ENCODE data around the gene DNER. TPM values are rescaled to one million over a fixed set of nuclear protein-coding genes. Genes with fewer than 3 reads are reported as not detected.

The DNER gene
- polyA plus RNA-seq, 3 donors, result 0.12 to 0.20 (median 0.16) TPM

GRCh38 chr2:229410264-229410663 lies 304.1 kb downstream of the DNER start:
- Mint-ChIP-seq H3K36me3 (peaks cover 12 to 22% of the 10 kb centered on the region in 2 donors), H3K4me3 (no peak overlapping the region), H3K4me1 (peaks cover 57% of the 10 kb centered on the region), H3K27me3 (ENCODE audit: low read depth in 3 of 3) (peaks cover 0 to 3% (median 2%) of the 10 kb centered on the region in 3 donors), H3K27ac (peak overlapping the region; percentile 80 to 100 (median 100)), H3K9me3 (peaks cover 1 to 8% (median 4%) of the 10 kb centered on the region in 7 donors)
- Histone ChIP-seq H2AFZ (ENCODE audit: insufficient read depth, low read depth, low read length, poor library complexity, severe bottlenecking) (no peak overlapping the region), H3K79me2 (ENCODE audit: insufficient read depth, low read length) (no peaks in the 10 kb centered on the region), H3K4me2 (replicated peaks; ENCODE audit: extremely low read depth, low read length, poor library complexity, severe bottlenecking) (no peak overlapping the region), H3K9ac (ENCODE audit: insufficient read depth, low read length, poor library complexity, severe bottlenecking) (no peak overlapping the region), H3K9me3 (replicated peaks in 1 of 2; ENCODE audit: control insufficient read depth in 1 of 2, insufficient read depth in 1 of 2, low read length in 2 of 2) (no peaks in the 10 kb centered on the region), H3K4me3 (replicated peaks in 1 of 3; ENCODE audit: low read depth in 2 of 3, low read length in 3 of 3) (no peak overlapping the region), H4K20me1 (ENCODE audit: insufficient read depth, low read length) (no peaks in the 10 kb centered on the region), H3K27me3 (ENCODE audit: control insufficient read depth in 2 of 2, insufficient read depth in 2 of 2, low read length in 2 of 2) (no peaks in the 10 kb centered on the region), H3K36me3 (replicated peaks in 1 of 2; ENCODE audit: control insufficient read depth in 1 of 2, insufficient read depth in 2 of 2, low read length in 2 of 2) (no peaks in the 10 kb centered on the region), H3K27ac (ENCODE audit: low read depth in 1 of 2, low read length in 2 of 2) (peak overlapping the region in 1 of 2 donors; percentile 99), H3K4me1 (ENCODE audit: control insufficient read depth in 1 of 2, insufficient read depth in 2 of 2, low read length in 2 of 2) (peaks cover 54 to 75% of the 10 kb centered on the region in 2 donors)
- intact Hi-C loops (cut with micrococcal nuclease), result no loop called here
- no peak for DNase-seq
- no peak for TF ChIP-seq CTCF (IDR thresholded peaks at IDR 0.05)
- 96% methylated on average over 3 of the region's 6 CpGs for WGBS (ENCODE audit: insufficient coverage)

- Histone ChIP-seq H3K4me1 (ENCODE audit: control insufficient read depth in 1 of 2, insufficient read depth in 2 of 2, low read length in 2 of 2) (peaks cover 49 to 70% of the 10 kb centered on the region in 2 donors), H3K36me3 (replicated peaks in 1 of 2; ENCODE audit: control insufficient read depth in 1 of 2, insufficient read depth in 2 of 2, low read length in 2 of 2) (no peaks in the 10 kb centered on the region), H3K79me2 (ENCODE audit: insufficient read depth, low read length) (no peaks in the 10 kb centered on the region), H2AFZ (ENCODE audit: insufficient read depth, low read depth, low read length, poor library complexity, severe bottlenecking) (no peak overlapping the region), H3K4me3 (replicated peaks in 1 of 3; ENCODE audit: low read depth in 2 of 3, low read length in 3 of 3) (no peak overlapping the region), H3K9me3 (replicated peaks in 1 of 2; ENCODE audit: control insufficient read depth in 1 of 2, insufficient read depth in 1 of 2, low read length in 2 of 2) (no peaks in the 10 kb centered on the region), H3K27me3 (ENCODE audit: control insufficient read depth in 2 of 2, insufficient read depth in 2 of 2, low read length in 2 of 2) (no peaks in the 10 kb centered on the region), H3K9ac (ENCODE audit: insufficient read depth, low read length, poor library complexity, severe bottlenecking) (no peak overlapping the region), H3K27ac (ENCODE audit: low read depth in 1 of 2, low read length in 2 of 2) (peak overlapping the region; percentile 10 to 99), H4K20me1 (ENCODE audit: insufficient read depth, low read length) (no peaks in the 10 kb centered on the region), H3K4me2 (replicated peaks; ENCODE audit: extremely low read depth, low read length, poor library complexity, severe bottlenecking) (no peak overlapping the region)
- H3K4me3 Mint-ChIP-seq, result no peak overlapping the region
- peaks cover 52% of the 10 kb centered on the region for H3K4me1 Mint-ChIP-seq
- 100% methylated on average over 2 of the region's 4 CpGs for WGBS (ENCODE audit: insufficient coverage)
- peaks cover 12 to 22% of the 10 kb centered on the region in 2 donors for H3K36me3 Mint-ChIP-seq
- peaks cover 1 to 8% (median 4%) of the 10 kb centered on the region in 7 donors for H3K9me3 Mint-ChIP-seq
- intact Hi-C loops (cut with micrococcal nuclease), result no loop called here
- H3K27ac Mint-ChIP-seq, result peak overlapping the region; percentile 99 to 100 (median 100)
- DNase-seq, result no peak
- peaks cover 0 to 3% (median 2%) of the 10 kb centered on the region in 3 donors for H3K27me3 Mint-ChIP-seq (ENCODE audit: low read depth in 3 of 3)
- TF ChIP-seq CTCF (IDR thresholded peaks at IDR 0.05), result no peak
Observed at GRCh38 chr2:229409751-229410181, 304.6 kb downstream of the DNER start.
